ENCODE measurements around the gene GLRB.

DNA sequence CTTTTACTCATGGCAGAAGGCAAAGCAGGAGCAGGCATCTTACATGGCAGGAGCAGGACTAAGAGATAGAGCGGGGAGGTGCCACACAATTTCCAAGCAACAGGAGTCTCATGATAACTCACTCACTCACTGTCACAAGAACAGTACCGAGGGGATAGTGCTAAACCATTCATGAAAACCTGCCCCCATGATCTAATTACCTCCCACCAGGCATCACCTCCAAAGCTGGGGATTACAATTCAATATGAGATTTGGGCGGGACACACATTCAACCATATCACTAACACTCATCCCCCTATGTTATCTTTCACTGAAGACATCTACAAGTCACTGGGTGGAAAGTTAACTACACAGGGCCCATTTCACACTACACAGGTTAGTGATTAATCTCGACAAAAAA lies 25.4 kb upstream of the GLRB start:
- TF ChIP-seq SUZ12 (IDR thresholded peaks at IDR 0.05; ENCODE audit: extremely low read depth, insufficient read depth, insufficient read length) (no peak), YY1 (IDR thresholded peaks at IDR 0.05; ENCODE audit: insufficient read depth, insufficient read length) (no peak)

Measured in NT2/D1 (cell line).